GM13976 (cell line): Measurements from ENCODE around the gene MAPK1.
"Not testable (repeated sequence)": the region's sequence is repeated elsewhere in the genome, so short reads cannot be mapped to it uniquely, and the experiment has no call there.

Experiments
- DNase-seq: peaks from one replicate; pipeline ENCODE4 v3.0.0; 2012; ENCODE audit warnings: low spot score
- CTCF ChIP-seq: IDR thresholded peaks from 2 replicates; pipeline ENCODE4 v1.5.1; 2012; ENCODE audit warnings: borderline replicate concordance, mild to moderate bottlenecking; ENCODE audit not compliant: insufficient read depth; ENCODE audit errors: extremely low read depth, missing control alignments, control extremely low read depth
- in situ Hi-C: fragments of 300-500 bp; cut with MboI; formaldehyde crosslinking; loops from one replicate; pipeline ENCODE4 v1.12.0; 2022; ENCODE audit warnings: low sequenced_read_pairs, mixed read lengths, inconsistent platforms; ENCODE audit not compliant: unreplicated experiment

The MAPK1 gene

GRCh38 chr22:21889251-21889990 lies 22.0 kb upstream of the MAPK1 start:
- no peak for TF ChIP-seq CTCF
- in situ Hi-C loops: no loop called here
- no peak for DNase-seq

GRCh38 chr22:21887841-21888240 lies 20.4 kb upstream of the MAPK1 start:
- DNase-seq: no peak
- TF ChIP-seq CTCF: no peak
- in situ Hi-C loops: no loop called here

GRCh38 chr22:21883930-21884329 lies 16.5 kb upstream of the MAPK1 start:
- DNase-seq, in situ Hi-C loops: not testable (repeated sequence)

GRCh38 chr22:21882754-21883333 lies 15.4 kb upstream of the MAPK1 start:
- in situ Hi-C loops, DNase-seq: not testable (repeated sequence)

- in situ Hi-C loops: no loop called here
- DNase-seq: no peak
- no peak for TF ChIP-seq CTCF
Observed at GRCh38 chr22:21881841-21882753, 14.7 kb upstream of the MAPK1 start.

- peak; percentile 37 for DNase-seq
- no peak for TF ChIP-seq CTCF
- in situ Hi-C loops: loop anchor here (10.0 kb wide), 1 partner anchor 58 kb away; no protein-coding TSS in a partner anchor
Observed at GRCh38 chr22:21876486-21877176, 9.2 kb upstream of the MAPK1 start.

GRCh38 chr22:21874953-21875352 lies 7.5 kb upstream of the MAPK1 start:
- DNase-seq: not testable (repeated sequence)
- in situ Hi-C loops: loop anchor here (10.0 kb wide), 1 partner anchor 60 kb away; no protein-coding TSS in a partner anchor
